Upper lobe of left lung (tissue), 6 donors: ENCODE data around the gene PIK3R2. TPM values are rescaled to one million over a fixed set of nuclear protein-coding genes. Genes with fewer than 3 reads are reported as not detected.

Experiments used
- ATAC-seq, 2 donors: fragments of 200-7000 bp; cut with Tn5 transposase; one replicate each; pipeline ENCODE4 v1.9.1; 2022; ENCODE audit warnings: mild to moderate bottlenecking in 2 of 2, moderate library complexity in 2 of 2; ENCODE audit not compliant: low FRiP score in 2 of 2
- DNase-seq, 2 donors: peaks; one replicate each; pipeline ENCODE4 v3.0.0-alpha.2; 2019 to 2020
- H3K27ac ChIP-seq, 4 donors: fragments of 200-600 bp; sonication (generic); one replicate each; pipeline ENCODE4 v1.5.1; 2016 to 2019
- H3K27me3 ChIP-seq, 4 donors: fragments of 200-600 bp; sonication (generic); one replicate each; pipeline ENCODE4 v1.5.1; 2017 to 2019
- H3K36me3 ChIP-seq, 4 donors: fragments of 200-600 bp; sonication (generic); one replicate each; pipeline ENCODE4 v1.5.1; 2016 to 2019
- H3K4me1 ChIP-seq, 4 donors: fragments of 200-600 bp; sonication (generic); one replicate each; pipeline ENCODE4 v1.5.1; 2018 to 2019
- H3K4me3 ChIP-seq, 4 donors: fragments of 200-600 bp; sonication (generic); one replicate each; pipeline ENCODE4 v1.5.1; 2017 to 2019; ENCODE audit warnings: mild to moderate bottlenecking in 2 of 4, moderate library complexity in 1 of 4
- H3K9me3 ChIP-seq, 4 donors: fragments of 200-600 bp; sonication (generic); one replicate each; pipeline ENCODE4 v1.5.1; 2018 to 2019
- CTCF ChIP-seq, 6 experiments: fragments of 450-650 bp in 4 of 6; fragments of 200-600 bp in 2 of 6; sonication (generic) in 2 of 6; IDR thresholded peaks; one replicate each; pipeline ENCODE4 v1.5.1; 2016 to 2019; ENCODE audit warnings: antibody characterized with exemption in 6 of 6
- EP300 ChIP-seq, 4 donors: sonication (generic); formaldehyde crosslinking; IDR thresholded peaks; one replicate each; pipeline ENCODE4 v1.5.1; 2017; ENCODE audit warnings: antibody characterized with exemption in 4 of 4, control low read depth in 2 of 4
- POLR2A ChIP-seq, 4 donors: fragments of 450-650 bp; IDR thresholded peaks; one replicate each; pipeline ENCODE4 v1.5.1; 2016 to 2017; ENCODE audit warnings: antibody characterized with exemption in 4 of 4, mild to moderate bottlenecking in 2 of 4
- POLR2AphosphoS5 ChIP-seq, 2 donors: sonication (generic); formaldehyde crosslinking; IDR thresholded peaks; one replicate each; pipeline ENCODE4 v1.5.1; 2017; ENCODE audit warnings: antibody characterized with exemption in 2 of 2
- WGBS, 2 donors: methylation state at CpG; one replicate each; pipeline ENCODE4 v1.1.5; 2017 to 2018; 5-methylcytosine and 5-hydroxymethylcytosine counted together
- total RNA-seq, 6 donors: library from RNA; depleted of rRNA in 4 of 6; stranded (reverse); fragments of >200 nt in 4 of 6; gene quantifications; one replicate each; pipeline versions ENCODE4 v1.1.0 to v1.2.1, GENCODE V29; 2016 to 2021
- donor health status: DM: no; HTN: no; CAD: no; lungs with moderate emphysema.
- donor health status: DM: no; HTN: yes; CAD: no; lungs with severe emphysema.

PIK3R2 gene
- total RNA-seq, 6 donors from 2014 or later, result 11.0 to 65.1 (median 30.3) TPM

- no peak for TF ChIP-seq POLR2AphosphoS5 (IDR thresholded peaks at IDR 0.05)
- TF ChIP-seq EP300 (IDR thresholded peaks at IDR 0.05), result no peak
- TF ChIP-seq POLR2A (IDR thresholded peaks at IDR 0.05), result no peak
- TF ChIP-seq CTCF (IDR thresholded peaks at IDR 0.05), result no peak
- peaks cover 15 to 30% (median 21%) of the 10 kb centered on the region in 4 donors for H3K4me1 ChIP-seq
- no peak for ATAC-seq
- no peak overlapping the region for H3K27ac ChIP-seq
- no peaks in the 10 kb centered on the region for H3K27me3 ChIP-seq
- no peak for DNase-seq
- WGBS, 2 donors, result 77 to 83% methylated on average over 23 to 24 of the region's 24 CpGs
- no peak overlapping the region for H3K4me3 ChIP-seq
- no peaks in the 10 kb centered on the region for H3K9me3 ChIP-seq
- H3K36me3 ChIP-seq, result peaks cover 0 to 12% (median 9%) of the 10 kb centered on the region in 4 donors
Observed at GRCh38 chr19:18202397-18202777, 49.4 kb downstream of the PIK3R2 start.

- ATAC-seq (no peak), DNase-seq (peak in 1 of 2 donors; percentile 88)
- TF ChIP-seq POLR2AphosphoS5 (IDR thresholded peaks at IDR 0.05) (no peak), CTCF (IDR thresholded peaks at IDR 0.05) (peak in 2 of 6 experiments; percentile 15 to 27), POLR2A (IDR thresholded peaks at IDR 0.05) (no peak), EP300 (IDR thresholded peaks at IDR 0.05) (no peak)
- Histone ChIP-seq H3K4me1 (peaks cover 15 to 30% (median 21%) of the 10 kb centered on the region in 4 donors), H3K27me3 (no peaks in the 10 kb centered on the region), H3K9me3 (no peaks in the 10 kb centered on the region), H3K4me3 (peak overlapping the region; percentile 70 to 90 (median 73)), H3K27ac (no peak overlapping the region), H3K36me3 (peaks cover 0 to 11% (median 8%) of the 10 kb centered on the region in 4 donors)
- WGBS, 2 donors, result 11% methylated on average over 23 of the region's 32 CpGs; no CpG with 5 or more reads in 1 of the 2 donors
Observed at GRCh38 chr19:18202778-18203407, 49.9 kb downstream of the PIK3R2 start.

GRCh38 chr19:18203408-18203862, 50.5 kb downstream of the PIK3R2 start:
- Histone ChIP-seq H3K27me3 (no peaks in the 10 kb centered on the region), H3K27ac (peak overlapping the region in 2 of 4 donors; percentile 62 to 97), H3K4me1 (peaks cover 15 to 35% (median 21%) of the 10 kb centered on the region in 4 donors), H3K9me3 (no peaks in the 10 kb centered on the region), H3K36me3 (peaks cover 0 to 10% (median 7%) of the 10 kb centered on the region in 4 donors), H3K4me3 (peak overlapping the region; percentile 70 to 90 (median 73))
- 0 to 1% methylated on average over 10 of the region's 38 CpGs for WGBS, 2 donors
- peak; percentile 26 to 91 for DNase-seq
- TF ChIP-seq POLR2AphosphoS5 (IDR thresholded peaks at IDR 0.05), result no peak
- TF ChIP-seq POLR2A (IDR thresholded peaks at IDR 0.05), result no peak
- TF ChIP-seq EP300 (IDR thresholded peaks at IDR 0.05), result no peak
- no peak for ATAC-seq

- Histone ChIP-seq H3K36me3 (peaks cover 0 to 10% (median 4%) of the 10 kb centered on the region in 4 donors), H3K27me3 (no peaks in the 10 kb centered on the region), H3K4me1 (peaks cover 15 to 35% (median 21%) of the 10 kb centered on the region in 4 donors), H3K9me3 (no peaks in the 10 kb centered on the region), H3K4me3 (peak within 1 kb of the TSS; percentile 70 to 90 (median 73)), H3K27ac (peak within 1 kb of the TSS; percentile 92 to 97 (median 96))
- ATAC-seq, result peak; percentile 98 to 99
- peak; percentile 98 to 100 for DNase-seq
- TF ChIP-seq POLR2AphosphoS5 (IDR thresholded peaks at IDR 0.05) (peak; percentile 36 to 61), CTCF (IDR thresholded peaks at IDR 0.05) (peak in 3 of 6 experiments; percentile 7 to 32 (median 26)), EP300 (IDR thresholded peaks at IDR 0.05) (peak in 1 of 4 donors; percentile 68), POLR2A (IDR thresholded peaks at IDR 0.05) (peak in 1 of 4 donors; percentile 69)
- WGBS, 2 donors, result 0 to 2% methylated on average over 18 to 26 of the region's 50 CpGs
Observed at GRCh38 chr19:18203863-18204393, 51.0 kb downstream of the PIK3R2 start, which contains the start of gene RAB3A. Gene RAB3A (minus strand): TSS chr19:18204042. CDS start chr19:18202740, 1,302 bp downstream.
